Esophagus squamous epithelium (tissue), 5 donors: ENCODE results near the gene GSG1L2. TPM values are rescaled to one million over a fixed set of nuclear protein-coding genes. Genes with fewer than 3 reads are reported as not detected.

Experiments
- DNase-seq: peaks from one replicate; lab custom pipeline; 2025; lab: John Stamatoyannopoulos, UW
- H3K27ac ChIP-seq, 4 donors: fragments of 200-600 bp; sonication (generic); one replicate each; pipeline ENCODE4 v1.5.1; 2016 to 2019; ENCODE audit warnings: mild to moderate bottlenecking in 1 of 4
- H3K27me3 ChIP-seq, 4 donors: fragments of 200-600 bp; sonication (generic); 1 replicate in 3 of 4; 2 replicates in 1 of 4; pipeline versions ENCODE4 v1.5.1 to v1.6.0; 2017 to 2021; ENCODE audit warnings: antibody characterized with exemption in 1 of 4
- H3K36me3 ChIP-seq, 3 donors: fragments of 200-600 bp; sonication (generic); one replicate each; pipeline ENCODE4 v1.5.1; 2016 to 2019
- H3K4me1 ChIP-seq, 3 donors: fragments of 200-600 bp; sonication (generic); one replicate each; pipeline ENCODE4 v1.5.1; 2017 to 2019
- H3K4me3 ChIP-seq, 4 donors: fragments of 200-600 bp; sonication (generic); 1 replicate in 3 of 4; 2 replicates in 1 of 4; pipeline ENCODE4 v1.5.1; 2016 to 2019; ENCODE audit warnings: mild to moderate bottlenecking in 2 of 4, moderate library complexity in 1 of 4
- H3K9me3 ChIP-seq, 3 donors: fragments of 200-600 bp; sonication (generic); one replicate each; pipeline ENCODE4 v1.5.1; 2016 to 2019
- CTCF ChIP-seq, 6 experiments: fragments of 450-650 bp in 4 of 6; fragments of 200-600 bp in 2 of 6; sonication (generic) in 2 of 6; IDR thresholded peaks; one replicate each; pipeline ENCODE4 v1.5.1; 2016 to 2019; ENCODE audit warnings: antibody characterized with exemption in 6 of 6, mild to moderate bottlenecking in 4 of 6, moderate library complexity in 4 of 6
- POLR2A ChIP-seq, 4 donors: fragments of 450-650 bp; IDR thresholded peaks; one replicate each; pipeline ENCODE4 v1.6.1; 2017; ENCODE audit warnings: antibody characterized with exemption in 4 of 4, mild to moderate bottlenecking in 4 of 4, moderate library complexity in 3 of 4
- WGBS, 2 donors: methylation state at CpG; one replicate each; pipeline ENCODE4 v1.1.5; 2018; 5-methylcytosine and 5-hydroxymethylcytosine counted together
- intact Hi-C: fragments of 100-400 bp; cut with DNase I; formaldehyde crosslinking; loops from one replicate; pipeline ENCODE4 v1.15.0; 2022
- total RNA-seq, 4 donors: library from RNA; depleted of rRNA; stranded (reverse); fragments of >200 nt; gene quantifications; one replicate each; pipeline ENCODE4 v1.1.0, GENCODE V29; 2016
- donor health status: DM: yes; HTN: yes; CAD: no.

GSG1L2 gene
- total RNA-seq, 4 donors from 2014 or later = not detected

- Histone ChIP-seq H3K27me3 (peaks cover 0 to 7% (median 0%) of the 10 kb centered on the region in 4 donors), H3K27ac (peak overlapping the region in 1 of 4 donors; percentile 9), H3K36me3 (no peaks in the 10 kb centered on the region), H3K4me3 (no peak overlapping the region), H3K4me1 (no peaks in the 10 kb centered on the region), H3K9me3 (no peaks in the 10 kb centered on the region)
- 50 to 65% methylated on average over 13 of the region's 13 CpGs for WGBS, 2 donors
- TF ChIP-seq POLR2A (IDR thresholded peaks at IDR 0.05) = no peak
- no peak for TF ChIP-seq CTCF (IDR thresholded peaks at IDR 0.05)
- intact Hi-C loops = no loop called here
- DNase-seq = no peak
These were observed 6.7 kb upstream of the GSG1L2 start for GRCh38 chr17:9828296-9829295.

- Histone ChIP-seq H3K4me1 (no peaks in the 10 kb centered on the region), H3K27me3 (peaks cover 0 to 7% (median 0%) of the 10 kb centered on the region in 4 donors), H3K9me3 (no peaks in the 10 kb centered on the region), H3K36me3 (no peaks in the 10 kb centered on the region), H3K27ac (no peak within 1 kb of the TSS), H3K4me3 (no peak within 1 kb of the TSS)
- WGBS, 2 donors = 59 to 62% methylated on average over 10 to 13 of the region's 21 CpGs
- TF ChIP-seq POLR2A (IDR thresholded peaks at IDR 0.05) (no peak), CTCF (IDR thresholded peaks at IDR 0.05) (no peak)
- intact Hi-C loops = no loop called here
- DNase-seq = no peak
These were observed 3.8 kb upstream of the GSG1L2 start, which contains the start of gene GLP2R for GRCh38 chr17:9825641-9826150. GLP2R (plus strand) TSS chr17:9825924; CDS start chr17:9826064, 140 bp downstream.

GRCh38 chr17:9824797-9825338 lies 3.0 kb upstream of the GSG1L2 start:
- H3K36me3 ChIP-seq = no peaks in the 10 kb centered on the region
- DNase-seq = no peak
- H3K4me1 ChIP-seq = no peaks in the 10 kb centered on the region
- intact Hi-C loops = no loop called here
- no peaks in the 10 kb centered on the region for H3K9me3 ChIP-seq
- WGBS, 2 donors = 54 to 70% methylated on average over 6 to 7 of the region's 8 CpGs
- peaks cover 0 to 7% (median 0%) of the 10 kb centered on the region in 4 donors for H3K27me3 ChIP-seq
- TF ChIP-seq CTCF (IDR thresholded peaks at IDR 0.05) (no peak), POLR2A (IDR thresholded peaks at IDR 0.05) (no peak)
- H3K4me3 ChIP-seq = no peak overlapping the region
- H3K27ac ChIP-seq = no peak overlapping the region

GRCh38 chr17:9824094-9824493 lies 2.2 kb upstream of the GSG1L2 start:
- Histone ChIP-seq H3K9me3 (no peaks in the 10 kb centered on the region), H3K27me3 (peaks cover 0 to 7% (median 0%) of the 10 kb centered on the region in 4 donors), H3K4me3 (no peak overlapping the region), H3K4me1 (no peaks in the 10 kb centered on the region), H3K36me3 (no peaks in the 10 kb centered on the region), H3K27ac (no peak overlapping the region)
- no peak for TF ChIP-seq CTCF (IDR thresholded peaks at IDR 0.05)
- TF ChIP-seq POLR2A (IDR thresholded peaks at IDR 0.05) = no peak
- DNase-seq = no peak
- WGBS, 2 donors = 28 to 68% methylated on average over 2 to 3 of the region's 4 CpGs
- intact Hi-C loops = no loop called here
